H9 (cell line): Measurements from ENCODE around the gene MORC4. TPM values are rescaled to one million over a fixed set of nuclear protein-coding genes. Genes with fewer than 3 reads are reported as not detected.

Source experiments
- DNase-seq: peaks from one replicate; pipeline ENCODE4 v3.0.0-alpha.2; 2017
- H2AFZ ChIP-seq: one replicate; pipeline ENCODE4 v1.6.1; 2013; ENCODE audit warnings: mild to moderate bottlenecking, low read length, control low read depth, moderate library complexity
- H2AK5ac ChIP-seq: 2 replicates; pipeline ENCODE4 v1.6.1; 2013; ENCODE audit warnings: low read length, control low read depth, mixed read lengths; ENCODE audit not compliant: insufficient read length
- H2BK120ac ChIP-seq: one replicate; pipeline ENCODE4 v1.6.1; 2013; ENCODE audit warnings: low read depth, mild to moderate bottlenecking, low read length, control low read depth, inconsistent platforms; ENCODE audit not compliant: poor library complexity, severe bottlenecking
- H2BK12ac ChIP-seq: 2 replicates; pipeline ENCODE4 v1.6.1; 2013; ENCODE audit warnings: low read length, control low read depth, mixed read lengths, low read depth; ENCODE audit not compliant: insufficient read length
- H2BK15ac ChIP-seq: 2 replicates; pipeline ENCODE4 v1.6.1; 2013; ENCODE audit warnings: low read depth, low read length, control low read depth
- H2BK20ac ChIP-seq: one replicate; pipeline ENCODE4 v1.6.1; 2013; ENCODE audit warnings: low read depth, mild to moderate bottlenecking, low read length, control low read depth, inconsistent platforms; ENCODE audit not compliant: poor library complexity, severe bottlenecking
- H2BK5ac ChIP-seq: 2 replicates; pipeline ENCODE4 v1.6.1; 2013; ENCODE audit warnings: low read length, control low read depth, mixed read lengths; ENCODE audit not compliant: insufficient read length
- H3K14ac ChIP-seq: 2 replicates; pipeline ENCODE4 v1.6.1; 2013; ENCODE audit warnings: low read length, control low read depth; ENCODE audit not compliant: insufficient read depth
- H3K18ac ChIP-seq: 2 replicates; pipeline ENCODE4 v1.6.1; 2013; ENCODE audit warnings: low read depth, mild to moderate bottlenecking, mixed read lengths, low read length, control low read depth; ENCODE audit not compliant: insufficient read length
- H3K23ac ChIP-seq: 2 replicates; pipeline ENCODE4 v1.6.1; 2013; ENCODE audit warnings: low read length, control low read depth, mixed read lengths, low read depth; ENCODE audit not compliant: insufficient read length
- H3K23me2 ChIP-seq: 2 replicates; pipeline ENCODE4 v1.6.1; 2013; ENCODE audit warnings: low read depth, mild to moderate bottlenecking, mixed read lengths, low read length, control low read depth; ENCODE audit not compliant: insufficient read length, poor library complexity, severe bottlenecking
- H3K27ac ChIP-seq: 2 replicates; pipeline ENCODE4 v1.5.1; 2013; ENCODE audit warnings: low read length, control low read depth, mixed read lengths, low read depth; ENCODE audit not compliant: insufficient read length
- H3K27me3 ChIP-seq: 2 replicates; pipeline ENCODE4 v1.6.1; 2013; ENCODE audit warnings: low read length, control low read depth, inconsistent platforms; ENCODE audit not compliant: insufficient read depth
- H3K4ac ChIP-seq: 2 replicates; pipeline ENCODE4 v1.6.1; 2013; ENCODE audit warnings: low read depth, mild to moderate bottlenecking, control low read depth, inconsistent platforms, low read length, moderate library complexity
- H3K4me1 ChIP-seq: 2 replicates; pipeline ENCODE4 v1.6.1; 2013; ENCODE audit warnings: low read length, control low read depth, inconsistent platforms; ENCODE audit not compliant: insufficient read depth
- H3K4me2 ChIP-seq: 2 replicates; pipeline ENCODE4 v1.6.1; 2013; ENCODE audit warnings: low read length, control low read depth, mixed read lengths; ENCODE audit not compliant: insufficient read length, insufficient read depth
- H3K56ac ChIP-seq: 2 replicates; pipeline ENCODE4 v1.6.1; 2013; ENCODE audit warnings: low read depth, mild to moderate bottlenecking, mixed read lengths, low read length, control low read depth; ENCODE audit not compliant: insufficient read length
- H3K79me1 ChIP-seq: 2 replicates; pipeline ENCODE4 v1.6.1; 2013; ENCODE audit warnings: low read depth, mild to moderate bottlenecking, moderate library complexity, low read length, control low read depth, inconsistent platforms; ENCODE audit not compliant: insufficient read depth, poor library complexity, severe bottlenecking
- H3K79me2 ChIP-seq: 2 replicates; pipeline ENCODE4 v1.6.1; 2013; ENCODE audit warnings: low read length, control low read depth, inconsistent platforms; ENCODE audit not compliant: insufficient read depth
- H3K9ac ChIP-seq: 2 replicates; pipeline ENCODE4 v1.6.1; 2013; ENCODE audit warnings: low read length, control low read depth, mixed read lengths; ENCODE audit not compliant: insufficient read length; ENCODE audit errors: extremely low read depth
- H3K9me3 ChIP-seq: one replicate; pipeline ENCODE4 v1.6.1; 2013; ENCODE audit warnings: low read depth, low read length, inconsistent platforms; ENCODE audit not compliant: control insufficient read depth
- H3T11ph ChIP-seq: one replicate; pipeline ENCODE4 v1.6.1; 2013; ENCODE audit warnings: mild to moderate bottlenecking, low read length, control low read depth, inconsistent platforms
- H4K20me1 ChIP-seq: one replicate; pipeline ENCODE4 v1.6.1; 2013; ENCODE audit not compliant: control insufficient read depth, insufficient read length, insufficient read depth
- H4K5ac ChIP-seq: 2 replicates; pipeline ENCODE4 v1.6.1; 2013; ENCODE audit warnings: low read depth, mild to moderate bottlenecking, mixed read lengths, low read length, control low read depth; ENCODE audit not compliant: insufficient read length
- H4K8ac ChIP-seq: replicated peaks from 2 replicates; pipeline ENCODE4 v1.6.1; 2013; ENCODE audit warnings: low read length, control low read depth, mixed read lengths, low read depth; ENCODE audit not compliant: insufficient read length
- H4K91ac ChIP-seq: 2 replicates; pipeline ENCODE4 v1.6.1; 2013; ENCODE audit warnings: low read depth, mild to moderate bottlenecking, moderate library complexity, mixed read lengths, low read length, control low read depth; ENCODE audit not compliant: insufficient read length
- H3K27ac Mint-ChIP-seq, 3 experiments: 2 replicates in 2 of 3; 3 replicates in 1 of 3; pipeline ENCODE4 v1.8.0; 2020 to 2021; ENCODE audit warnings: mixed read lengths in 3 of 3, mild to moderate bottlenecking in 1 of 3, moderate library complexity in 1 of 3
- H3K27me3 Mint-ChIP-seq: 2 replicates; pipeline ENCODE4 v1.8.0; 2021; ENCODE audit warnings: low read depth, mild to moderate bottlenecking, moderate library complexity, mixed read lengths
- H3K36me3 Mint-ChIP-seq, 3 experiments: 2 replicates in 2 of 3; 3 replicates in 1 of 3; pipeline ENCODE4 v1.8.0; 2020 to 2021; ENCODE audit warnings: low read depth in 3 of 3, mixed read lengths in 3 of 3; ENCODE audit not compliant: insufficient read depth in 1 of 3
- H3K4me1 Mint-ChIP-seq, 2 experiments: 2 replicates each; pipeline ENCODE4 v1.8.0; 2020; ENCODE audit warnings: mixed read lengths in 2 of 2
- H3K4me3 Mint-ChIP-seq, 2 experiments: 2 replicates in 1 of 2; 3 replicates in 1 of 2; pipeline ENCODE4 v1.8.0; 2020 to 2021; ENCODE audit warnings: mild to moderate bottlenecking in 2 of 2, mixed read lengths in 2 of 2, moderate library complexity in 1 of 2
- H3K9me3 Mint-ChIP-seq, 2 experiments: 2 replicates in 1 of 2; 3 replicates in 1 of 2; pipeline ENCODE4 v1.8.0; 2020; ENCODE audit warnings: mild to moderate bottlenecking in 2 of 2, mixed read lengths in 2 of 2, moderate library complexity in 1 of 2
- CTCF ChIP-seq: fragments of 200-600 bp; sonication (generic); conservative IDR thresholded peaks from 3 replicates; pipeline ENCODE4 v1.8.0; 2021; ENCODE audit warnings: antibody characterized with exemption, mild to moderate bottlenecking
- WGBS: extraction: QIAGEN DNeasy Blood & Tissue Kit; methylation state at CpG from one replicate; pipeline ENCODE4 v1.1.7; 2013; ENCODE audit warnings: missing lambda C conversion rate, low lambda C conversion rate, mixed read lengths; ENCODE audit not compliant: insufficient read length; ENCODE audit errors: extremely low coverage; 5-methylcytosine and 5-hydroxymethylcytosine counted together
- total RNA-seq: library from RNA; stranded (reverse); gene quantifications from 2 replicates; pipeline ENCODE4 v1.2.1, GENCODE V29; 2021

Gene MORC4
- total RNA-seq, 1 experiment from 2014 or later = 4.3 TPM

GRCh38 chrX:106964290-106964689 is 35.7 kb downstream of the MORC4 start:
- Histone ChIP-seq H3K4ac (no peak overlapping the region), H4K20me1 (no peaks in the 10 kb centered on the region), H2BK5ac (no peak overlapping the region), H3K79me1 (no peaks in the 10 kb centered on the region), H3K4me2 (no peak overlapping the region), H3T11ph (no peak overlapping the region), H2BK120ac (no peak overlapping the region), H3K9ac (no peak overlapping the region), H2BK12ac (no peak overlapping the region), H3K23ac (no peak overlapping the region), H3K79me2 (no peaks in the 10 kb centered on the region), H3K4me1 (no peaks in the 10 kb centered on the region), H4K91ac (no peak overlapping the region), H3K9me3 (no peaks in the 10 kb centered on the region), H2BK20ac (no peak overlapping the region), H2AK5ac (no peak overlapping the region), H3K18ac (no peak overlapping the region), H3K27me3 (no peaks in the 10 kb centered on the region), H2AFZ (no peak overlapping the region), H3K27ac (no peak overlapping the region), H4K5ac (no peak overlapping the region), H3K14ac (no peak overlapping the region), H3K56ac (no peak overlapping the region), H4K8ac (no peak overlapping the region), H2BK15ac (no peak overlapping the region), H3K23me2 (no peaks in the 10 kb centered on the region)
- Mint-ChIP-seq H3K4me1 (peaks cover 7 to 10% of the 10 kb centered on the region in 2 experiments; a peak in 3 of 4 replicates), H3K36me3 (peaks cover 8 to 30% (median 22%) of the 10 kb centered on the region in 3 experiments), H3K4me3 (no peak overlapping the region), H3K9me3 (peaks cover 8 to 58% of the 10 kb centered on the region in 2 experiments), H3K27ac (no peak overlapping the region), H3K27me3 (no peaks in the 10 kb centered on the region)
- WGBS = no CpG with 5 or more reads among the region's 1 CpG
- TF ChIP-seq CTCF = no peak
- DNase-seq = no peak
